NCI-H1048 (cell line): Measurements from ENCODE around the gene ATP2B3.

Experiments used
- DNase-seq: peaks from one replicate; lab custom pipeline; 2025; lab: John Stamatoyannopoulos, UW

ATP2B3 gene

DNA sequence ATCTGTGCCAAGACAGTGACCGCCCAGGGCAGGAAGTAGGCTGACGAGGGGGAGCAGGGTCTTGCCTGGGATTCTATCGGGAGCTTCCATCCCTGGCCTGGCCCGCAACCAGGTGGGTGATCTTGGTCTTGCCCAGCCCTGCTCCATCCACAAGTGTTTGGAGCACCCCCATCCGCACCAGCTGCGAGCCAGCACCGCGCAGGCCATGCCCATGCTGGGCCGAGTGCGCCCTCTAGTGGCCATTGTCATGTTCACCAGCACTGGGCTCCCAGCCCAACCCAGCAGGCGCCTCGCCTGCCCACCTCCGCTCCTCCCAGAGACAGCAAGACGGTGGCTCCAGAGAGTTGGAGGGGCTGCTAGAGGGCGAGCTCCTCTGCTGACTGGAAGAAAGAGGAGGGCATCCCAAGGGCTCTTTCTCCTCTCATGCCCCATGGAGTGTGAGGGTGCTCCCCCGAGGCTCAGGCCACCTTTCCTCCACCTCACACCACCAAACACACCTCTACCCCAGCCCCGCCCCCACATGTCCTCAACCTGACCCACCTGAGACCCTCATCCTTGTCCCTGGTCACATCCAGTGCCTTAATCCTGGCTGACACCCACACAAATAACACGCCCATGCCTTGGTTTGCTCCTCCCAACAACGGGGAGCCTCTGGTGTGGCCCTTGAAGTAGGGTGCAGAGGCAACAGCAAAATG is 9.8 kb upstream of the ATP2B3 start:
- DNase-seq: peak; percentile 7

- DNase-seq: no peak
Observed at GRCh38 chrX:153509592-153509991, 7.8 kb upstream of the ATP2B3 start.

GRCh38 chrX:153510383-153510782 is 7.1 kb upstream of the ATP2B3 start:
- no peak for DNase-seq

DNA sequence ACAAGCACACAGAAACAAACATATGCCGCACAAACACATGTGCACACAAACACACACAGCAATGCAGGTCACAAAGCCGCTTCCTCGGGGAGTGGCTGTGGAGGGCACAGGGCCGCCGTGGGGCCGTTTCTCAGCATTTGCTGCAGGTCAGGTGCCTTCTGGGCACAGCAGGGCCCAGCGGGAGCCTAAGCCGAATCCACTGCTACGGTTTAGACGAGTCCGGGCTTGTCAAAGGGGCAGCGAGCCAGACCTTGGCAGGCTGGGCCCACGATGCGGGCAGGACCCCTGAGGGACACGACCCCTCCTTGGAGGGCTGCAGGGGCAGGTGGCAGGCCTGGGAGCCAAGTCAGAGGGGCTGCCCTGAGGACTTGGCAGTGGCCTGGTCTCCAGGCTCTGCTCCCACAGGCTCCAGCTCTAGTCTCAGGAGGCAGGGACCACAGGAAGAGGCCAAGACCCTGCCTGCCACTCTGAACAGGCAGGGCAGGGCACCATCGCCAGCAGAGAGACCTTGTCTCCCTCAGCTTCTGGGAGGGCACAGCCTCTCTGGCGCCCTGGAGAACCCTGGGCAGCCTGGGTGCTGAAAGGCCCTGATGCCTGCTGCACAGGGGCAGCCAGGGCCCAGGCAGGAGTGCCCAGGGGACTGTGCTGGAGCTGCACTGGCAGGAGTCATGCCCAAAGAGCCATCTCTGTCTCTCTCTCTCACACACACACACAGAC is 5.5 kb upstream of the ATP2B3 start:
- DNase-seq: no peak

GRCh38 chrX:153512501-153512893 is 4.9 kb upstream of the ATP2B3 start:
- DNase-seq: no peak

DNA sequence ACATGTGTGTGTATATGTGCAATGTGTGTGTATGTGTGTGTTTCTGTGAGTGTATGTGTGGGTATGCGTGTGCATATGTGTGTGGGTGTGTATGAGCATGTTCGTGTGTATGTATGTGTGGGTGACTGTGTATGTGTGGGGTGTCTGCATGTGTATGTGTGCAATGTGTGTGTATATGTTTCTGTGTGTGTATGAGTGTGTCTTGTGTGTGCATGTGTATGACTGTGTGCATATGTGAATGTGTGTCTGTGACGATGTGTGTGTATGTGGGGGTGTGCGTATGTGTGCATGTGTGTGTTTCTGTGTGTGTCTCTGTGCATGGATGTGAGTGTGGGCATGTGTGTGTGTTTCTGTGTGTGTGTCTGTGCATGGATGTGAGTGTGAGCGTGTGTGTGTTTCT is 4.2 kb upstream of the ATP2B3 start:
- DNase-seq: no peak

DNA sequence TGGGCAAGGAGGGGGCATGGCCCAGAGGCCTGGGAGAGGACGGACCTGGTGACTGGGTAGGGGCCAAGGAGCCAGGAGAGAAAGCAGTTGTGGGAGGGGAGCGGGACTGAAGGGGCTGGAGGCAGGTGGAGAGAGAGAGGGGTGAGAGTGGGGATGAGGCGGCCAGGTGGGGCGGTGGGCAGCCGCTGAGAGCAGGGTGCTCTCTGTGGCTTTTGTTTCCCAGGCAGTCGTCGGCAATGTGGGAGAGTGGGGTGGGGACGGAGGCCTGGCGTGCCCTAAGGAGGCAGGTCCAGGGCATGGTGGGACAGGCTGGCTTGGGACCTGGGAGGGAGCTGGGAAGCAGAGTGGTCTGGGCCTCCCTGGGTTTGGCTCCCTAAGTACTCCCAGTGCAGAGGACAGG is 3.2 kb upstream of the ATP2B3 start:
- no peak for DNase-seq

GRCh38 chrX:153515435-153515834 is 2.0 kb upstream of the ATP2B3 start:
- DNase-seq: no peak

DNA sequence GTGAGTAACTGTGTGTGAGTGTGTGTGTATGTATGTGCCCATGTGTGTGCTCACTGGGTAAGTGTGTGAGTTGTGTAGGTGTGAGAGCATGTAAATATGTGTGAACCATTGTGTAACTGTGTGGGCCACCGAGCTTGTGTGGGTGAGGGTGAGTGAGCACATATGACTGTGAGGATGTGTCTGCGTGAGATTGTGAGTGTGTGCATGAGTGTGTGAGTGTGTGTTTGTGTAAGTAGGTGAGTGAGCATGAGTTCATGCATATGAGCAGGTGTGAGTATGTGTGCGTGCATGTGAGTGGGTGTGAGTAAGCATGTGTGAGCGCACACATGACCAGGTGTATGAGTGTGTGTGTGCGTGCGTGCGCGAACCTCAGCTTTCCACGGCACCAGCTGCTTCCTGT is 1.4 kb upstream of the ATP2B3 start:
- no peak for DNase-seq

- DNase-seq: no peak
Observed at GRCh38 chrX:153517946-153518834, 748 bp downstream of the ATP2B3 start.

DNA sequence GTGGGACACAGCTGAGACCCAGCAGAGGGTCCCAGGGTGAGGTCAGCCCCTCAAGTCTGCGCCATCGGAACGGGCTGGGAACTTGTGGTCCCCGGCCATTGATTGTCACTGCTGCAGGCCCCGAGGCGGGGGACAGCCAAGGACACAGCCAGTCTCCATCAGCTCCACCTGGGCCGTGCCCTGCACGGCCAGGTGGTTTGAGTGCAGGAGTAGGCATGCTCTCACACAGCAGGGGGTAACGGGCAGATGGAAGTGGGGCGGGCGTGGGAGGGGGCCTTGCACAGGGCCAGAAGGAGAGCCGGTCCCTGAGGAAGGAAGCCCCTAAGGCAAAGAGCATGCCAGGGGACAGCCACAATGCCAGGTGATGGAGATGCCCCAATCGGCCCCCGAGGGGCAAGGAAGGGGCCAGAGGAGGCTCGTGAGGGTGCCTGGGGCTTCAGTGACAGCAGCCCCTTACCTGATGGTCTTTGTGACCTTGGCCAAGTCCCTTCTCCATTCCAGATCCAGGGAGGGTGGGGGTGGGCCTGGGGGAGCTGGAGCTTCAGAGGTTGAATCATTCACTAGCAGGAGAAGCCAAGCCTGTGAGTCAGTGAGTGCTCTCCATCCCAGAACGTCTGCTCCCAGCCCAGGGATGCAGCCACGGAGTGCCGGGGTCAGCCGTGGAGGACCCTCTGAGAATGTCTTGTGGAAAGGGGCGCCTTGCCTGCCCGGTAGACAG is 2.3 kb downstream of the ATP2B3 start:
- DNase-seq: no peak

DNA sequence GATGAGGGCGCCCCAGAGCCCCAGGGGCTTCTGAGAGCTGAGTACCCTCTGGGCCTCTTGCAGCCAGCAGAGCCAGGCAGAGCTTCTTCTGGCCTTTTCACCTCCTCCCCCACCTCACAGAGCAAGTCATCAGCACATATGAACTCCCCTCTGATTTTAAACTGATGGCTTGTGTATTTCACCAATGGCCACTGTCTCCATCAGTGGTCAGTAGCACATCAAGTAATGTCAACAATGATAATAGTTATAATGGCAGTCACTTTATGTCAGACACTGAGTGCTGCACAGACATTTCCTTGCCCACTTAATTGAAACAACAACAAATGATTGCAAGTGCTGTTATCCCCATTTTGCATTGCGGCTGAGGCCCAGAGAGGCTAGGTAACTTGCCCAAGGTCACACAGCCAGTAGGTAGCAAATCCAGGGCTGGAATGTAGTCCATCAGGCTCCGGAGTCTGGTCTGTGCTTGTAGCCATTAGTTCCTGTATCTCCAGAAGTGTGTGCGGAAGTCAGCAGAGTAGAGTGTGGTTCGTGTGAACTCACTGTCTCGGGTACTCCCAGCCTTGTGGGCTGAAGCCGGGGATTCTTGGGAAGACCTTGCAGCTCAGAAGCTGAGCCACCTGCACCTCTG is 3.0 kb downstream of the ATP2B3 start:
- DNase-seq: no peak

DNA sequence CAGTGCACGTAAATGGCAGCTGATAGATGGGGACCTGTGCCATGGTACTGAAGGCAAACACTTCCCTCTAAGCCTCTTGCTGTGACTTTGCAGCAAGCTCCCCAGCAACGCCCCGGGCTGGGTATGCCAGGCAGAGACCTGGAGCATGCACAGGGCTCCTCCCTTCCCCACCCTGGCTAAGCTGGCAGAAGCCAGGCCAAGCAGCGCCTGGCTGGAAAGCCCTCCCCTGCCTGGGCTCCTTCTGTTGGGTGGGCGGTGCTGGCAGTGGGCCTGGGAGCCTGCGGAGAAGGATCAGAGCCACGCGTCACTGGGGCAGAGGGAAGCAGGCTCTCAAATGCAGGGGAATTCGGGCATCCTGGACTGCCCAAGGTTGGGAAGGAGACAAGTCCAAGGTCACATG is 3.6 kb downstream of the ATP2B3 start:
- DNase-seq: no peak

DNA sequence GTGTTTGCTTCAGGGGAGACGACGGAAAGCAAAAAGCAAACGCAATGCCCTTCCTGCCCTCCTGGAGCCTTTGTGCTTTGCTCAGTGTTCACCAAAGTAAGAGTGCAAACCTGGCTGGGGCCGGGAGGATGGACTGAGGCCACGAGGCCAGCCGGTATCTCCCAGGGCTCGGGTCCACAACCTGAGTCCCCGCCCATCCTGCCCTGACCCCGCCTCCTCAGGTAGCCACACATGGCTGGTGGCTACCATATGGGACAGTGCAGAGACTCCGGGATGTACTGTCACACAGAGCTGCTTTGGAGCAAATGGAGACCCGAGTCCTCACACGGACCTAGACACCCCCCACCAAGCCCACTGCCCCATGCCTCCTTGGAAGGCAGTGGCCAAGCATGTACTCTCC is 4.8 kb downstream of the ATP2B3 start:
- DNase-seq: no peak

DNA sequence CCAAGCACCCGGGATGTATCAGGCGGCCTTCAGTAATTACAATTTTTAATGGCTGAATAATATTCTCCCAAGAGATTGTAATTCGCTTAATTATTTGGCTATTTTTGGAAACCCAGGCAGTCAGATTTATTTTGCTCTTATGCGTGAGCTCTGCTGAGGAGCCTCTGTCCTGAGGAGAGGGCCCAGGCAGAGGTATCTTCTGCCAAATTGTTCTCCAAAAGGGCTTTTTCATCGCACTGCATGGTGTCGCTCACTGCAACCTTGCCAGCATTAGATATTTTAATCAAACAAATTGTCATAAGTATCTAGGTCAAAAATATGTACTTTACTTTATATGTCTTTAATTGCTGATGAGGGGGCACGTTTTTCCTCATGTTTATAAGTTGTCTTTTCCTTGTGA is 5.8 kb downstream of the ATP2B3 start:
- no peak for DNase-seq

- DNase-seq: no peak
Observed at GRCh38 chrX:153524234-153524633, 6.8 kb downstream of the ATP2B3 start.

DNA sequence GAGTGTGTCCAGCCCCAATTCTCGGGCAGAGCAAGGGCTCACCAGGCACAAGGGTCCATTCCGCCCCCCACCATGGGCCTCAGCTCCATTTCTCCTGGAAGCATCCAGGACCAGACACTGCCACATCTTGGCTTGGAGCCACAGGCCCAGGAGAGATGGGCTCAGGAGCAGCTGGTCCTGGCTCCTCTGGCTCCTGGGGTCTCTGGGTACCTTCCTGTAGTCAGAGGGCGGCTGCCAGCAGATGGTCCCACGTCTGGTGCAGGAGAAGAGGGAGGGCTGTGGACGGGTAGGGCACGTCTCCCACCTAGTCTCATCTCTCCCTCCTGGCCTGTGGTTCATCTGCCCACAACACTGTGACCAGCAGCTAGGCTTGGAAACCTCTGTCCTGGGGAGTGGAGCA is 8.0 kb downstream of the ATP2B3 start:
- no peak for DNase-seq

- DNase-seq: no peak
Observed at GRCh38 chrX:153526042-153526441, 8.6 kb downstream of the ATP2B3 start.

DNA sequence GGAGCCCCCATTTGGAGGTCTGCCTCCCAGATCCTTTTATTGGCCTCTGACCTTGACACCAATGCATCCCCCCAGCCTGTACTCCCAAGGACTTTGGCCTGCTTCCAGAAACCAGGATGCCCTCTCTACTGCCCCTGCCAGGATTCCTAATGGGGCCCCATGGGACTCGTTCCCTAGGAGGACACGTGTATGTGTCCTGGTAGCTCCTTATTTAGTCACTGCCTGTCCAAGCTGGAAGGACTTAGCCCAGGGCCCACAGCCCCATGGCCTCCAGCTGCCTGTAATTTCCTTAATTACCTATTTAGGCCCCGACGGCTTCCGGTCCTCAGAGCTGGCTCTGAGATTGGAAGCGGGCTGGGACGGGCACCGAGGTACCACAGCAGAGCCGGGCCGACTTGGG is 9.4 kb downstream of the ATP2B3 start:
- DNase-seq: no peak

DNA sequence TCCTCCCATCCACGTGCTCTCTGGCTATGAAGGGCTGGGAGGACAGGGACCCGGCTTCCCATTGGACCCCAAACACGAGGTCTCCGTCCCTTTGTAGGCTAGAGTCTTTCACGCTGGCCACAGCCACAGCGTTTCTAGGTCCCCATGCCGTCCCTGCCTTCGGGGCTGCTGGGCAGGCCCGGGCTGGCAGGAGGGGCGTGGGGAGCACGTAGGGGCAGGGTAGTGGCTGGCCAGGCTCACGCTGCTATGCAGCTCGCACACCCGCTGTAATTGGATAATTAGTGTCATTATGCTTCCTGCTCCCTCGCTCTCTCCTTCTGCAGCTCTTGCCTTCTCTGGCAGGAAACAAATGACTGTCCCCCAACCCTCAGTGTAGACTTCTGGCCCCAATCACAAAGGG is 9.8 kb downstream of the ATP2B3 start:
- no peak for DNase-seq

- no peak for DNase-seq
Observed at GRCh38 chrX:153530411-153531129, 13.1 kb downstream of the ATP2B3 start.
